Neural crest cell (in vitro differentiated cells): ENCODE results near the gene MBD5. TPM values are rescaled to one million over a fixed set of nuclear protein-coding genes. Genes with fewer than 3 reads are reported as not detected.

Experiments used
- DNase-seq: peaks from one replicate; pipeline ENCODE4 v3.0.0; 2021; ENCODE audit warnings: low read depth, mixed read lengths, low spot score
- H3K27ac Mint-ChIP-seq: one replicate; pipeline ENCODE4 v1.8.0; 2021; ENCODE audit warnings: mild to moderate bottlenecking, mixed read lengths; ENCODE audit not compliant: unreplicated experiment
- H3K27me3 Mint-ChIP-seq: 2 replicates; pipeline ENCODE4 v1.8.0; 2021; ENCODE audit warnings: low read depth, mild to moderate bottlenecking, mixed read lengths
- H3K36me3 Mint-ChIP-seq: 2 replicates; pipeline ENCODE4 v1.8.0; 2021; ENCODE audit warnings: low read depth, mild to moderate bottlenecking, mixed read lengths
- H3K4me1 Mint-ChIP-seq: 2 replicates; pipeline ENCODE4 v1.8.0; 2021; ENCODE audit warnings: mixed read lengths
- H3K4me3 Mint-ChIP-seq: one replicate; pipeline ENCODE4 v1.8.0; 2021; ENCODE audit warnings: mild to moderate bottlenecking, mixed read lengths
- H3K9me3 Mint-ChIP-seq: 2 replicates; pipeline ENCODE4 v1.8.0; 2021; ENCODE audit warnings: mixed read lengths
- CTCF ChIP-seq: fragments of 200-600 bp; sonication (generic); conservative IDR thresholded peaks from 2 replicates; pipeline ENCODE4 v1.5.0; 2021; ENCODE audit warnings: antibody characterized with exemption, mild to moderate bottlenecking
- total RNA-seq: library from RNA; stranded (reverse); gene quantifications from 2 replicates; pipeline ENCODE4 v1.2.1, GENCODE V29; 2021

MBD5 gene
- total RNA-seq, 1 donor from 2014 or later = 51.1 TPM

- no peaks in the 10 kb centered on the region for H3K27me3 Mint-ChIP-seq
- H3K36me3 Mint-ChIP-seq = no peaks in the 10 kb centered on the region
- H3K27ac Mint-ChIP-seq = no peak overlapping the region
- TF ChIP-seq CTCF = no peak
- no peak overlapping the region for H3K4me3 Mint-ChIP-seq
- DNase-seq = no peak
- H3K4me1 Mint-ChIP-seq = peaks cover 9% of the 10 kb centered on the region
- H3K9me3 Mint-ChIP-seq = no peaks in the 10 kb centered on the region
These were observed 429.6 kb downstream of the MBD5 start for GRCh38 chr2:148450531-148450930.

- no peak for DNase-seq
- Mint-ChIP-seq H3K4me3 (no peak overlapping the region), H3K4me1 (peaks cover 9% of the 10 kb centered on the region), H3K36me3 (no peaks in the 10 kb centered on the region), H3K9me3 (no peaks in the 10 kb centered on the region), H3K27me3 (no peaks in the 10 kb centered on the region), H3K27ac (no peak overlapping the region)
- no peak for TF ChIP-seq CTCF
These were observed 430.2 kb downstream of the MBD5 start for GRCh38 chr2:148451046-148451445.

GRCh38 chr2:148455791-148456190, 434.9 kb downstream of the MBD5 start:
- DNase-seq = no peak
- no peaks in the 10 kb centered on the region for H3K36me3 Mint-ChIP-seq
- no peaks in the 10 kb centered on the region for H3K9me3 Mint-ChIP-seq
- TF ChIP-seq CTCF = no peak
- no peak overlapping the region for H3K4me3 Mint-ChIP-seq
- peaks cover 4% of the 10 kb centered on the region for H3K4me1 Mint-ChIP-seq
- H3K27ac Mint-ChIP-seq = no peak overlapping the region
- H3K27me3 Mint-ChIP-seq = no peaks in the 10 kb centered on the region

- no peaks in the 10 kb centered on the region for H3K36me3 Mint-ChIP-seq
- no peaks in the 10 kb centered on the region for H3K9me3 Mint-ChIP-seq
- no peak overlapping the region for H3K4me3 Mint-ChIP-seq
- no peaks in the 10 kb centered on the region for H3K4me1 Mint-ChIP-seq
- no peak overlapping the region for H3K27ac Mint-ChIP-seq
- no peak for TF ChIP-seq CTCF
- DNase-seq = no peak
- no peaks in the 10 kb centered on the region for H3K27me3 Mint-ChIP-seq
These were observed 437.3 kb downstream of the MBD5 start for GRCh38 chr2:148458171-148458570.

- Mint-ChIP-seq H3K36me3 (no peaks in the 10 kb centered on the region), H3K27me3 (no peaks in the 10 kb centered on the region), H3K27ac (no peak overlapping the region), H3K4me3 (no peak overlapping the region), H3K4me1 (no peaks in the 10 kb centered on the region), H3K9me3 (no peaks in the 10 kb centered on the region)
- no peak for TF ChIP-seq CTCF
- no peak for DNase-seq
These were observed 438.5 kb downstream of the MBD5 start for GRCh38 chr2:148459377-148459778.

- Mint-ChIP-seq H3K27ac (no peak overlapping the region), H3K4me3 (no peak overlapping the region), H3K36me3 (no peaks in the 10 kb centered on the region), H3K9me3 (no peaks in the 10 kb centered on the region), H3K27me3 (no peaks in the 10 kb centered on the region), H3K4me1 (no peaks in the 10 kb centered on the region)
- TF ChIP-seq CTCF = no peak
- no peak for DNase-seq
These were observed 441.0 kb downstream of the MBD5 start for GRCh38 chr2:148461876-148462275.
